ENCODE measurements around the gene DLX5.

Gene DLX5

GRCh38 chr7:97018791-97019531 is 5.7 kb downstream of the DLX5 start:
- in situ Hi-C loops (cut with MboI; ENCODE audit: low sequenced_read_pairs): no loop called here

GRCh38 chr7:97018126-97018601 is 6.5 kb downstream of the DLX5 start:
- in situ Hi-C loops (cut with MboI; ENCODE audit: low sequenced_read_pairs): no loop called here

GRCh38 chr7:97017192-97018125 is 7.2 kb downstream of the DLX5 start:
- in situ Hi-C loops (cut with MboI; ENCODE audit: low sequenced_read_pairs): no loop called here

GRCh38 chr7:97016381-97017191 is 8.0 kb downstream of the DLX5 start:
- in situ Hi-C loops (cut with MboI; ENCODE audit: low sequenced_read_pairs): no loop called here

GRCh38 chr7:97015756-97016380 is 8.8 kb downstream of the DLX5 start:
- in situ Hi-C loops (cut with MboI; ENCODE audit: low sequenced_read_pairs): no loop called here

GRCh38 chr7:97015279-97015678 is 9.4 kb downstream of the DLX5 start:
- in situ Hi-C loops (cut with MboI; ENCODE audit: low sequenced_read_pairs): no loop called here

- in situ Hi-C loops (cut with MboI; ENCODE audit: low sequenced_read_pairs): no loop called here
These were observed 10.4 kb downstream of the DLX5 start for GRCh38 chr7:97014145-97014750.

- in situ Hi-C loops (cut with MboI; ENCODE audit: low sequenced_read_pairs): no loop called here
These were observed 10.8 kb downstream of the DLX5 start for GRCh38 chr7:97013845-97014134.

- in situ Hi-C loops (cut with MboI; ENCODE audit: low sequenced_read_pairs): no loop called here
These were observed 11.3 kb downstream of the DLX5 start for GRCh38 chr7:97013134-97013844.

- in situ Hi-C loops (cut with MboI; ENCODE audit: low sequenced_read_pairs): no loop called here
These were observed 12.1 kb downstream of the DLX5 start for GRCh38 chr7:97012365-97013133.

- in situ Hi-C loops (cut with MboI; ENCODE audit: low sequenced_read_pairs): no loop called here
These were observed 12.9 kb downstream of the DLX5 start for GRCh38 chr7:97011536-97012364.

GRCh38 chr7:97011104-97011503 is 13.5 kb downstream of the DLX5 start:
- in situ Hi-C loops (cut with MboI; ENCODE audit: low sequenced_read_pairs): no loop called here

GRCh38 chr7:97009753-97010732 is 14.6 kb downstream of the DLX5 start:
- in situ Hi-C loops (cut with MboI; ENCODE audit: low sequenced_read_pairs): no loop called here

GRCh38 chr7:97008275-97008917 is 16.2 kb downstream of the DLX5 start:
- in situ Hi-C loops (cut with MboI; ENCODE audit: low sequenced_read_pairs): no loop called here

- in situ Hi-C loops (cut with MboI; ENCODE audit: low sequenced_read_pairs): no loop called here
These were observed 17.1 kb downstream of the DLX5 start for GRCh38 chr7:97007583-97007861.

- in situ Hi-C loops (cut with MboI; ENCODE audit: low sequenced_read_pairs): no loop called here
These were observed 17.6 kb downstream of the DLX5 start for GRCh38 chr7:97006816-97007582.
